LHCN-M2 (cell line): ENCODE results near the gene HSPA1L. TPM values are rescaled to one million over a fixed set of nuclear protein-coding genes. Genes with fewer than 3 reads are reported as not detected.

Experiments
- DNase-seq: peaks from one replicate; pipeline ENCODE4 v3.0.0-alpha.2; 2012; ENCODE audit warnings: low read depth
- total RNA-seq: library from RNA; depleted of rRNA; stranded (reverse); fragments of >200 nt; gene quantifications from 2 replicates; pipeline ENCODE4 v1.2.3, GENCODE V29; 2014

Gene HSPA1L
- total RNA-seq, 1 experiment from 2014 or later = 1.5 TPM

DNA sequence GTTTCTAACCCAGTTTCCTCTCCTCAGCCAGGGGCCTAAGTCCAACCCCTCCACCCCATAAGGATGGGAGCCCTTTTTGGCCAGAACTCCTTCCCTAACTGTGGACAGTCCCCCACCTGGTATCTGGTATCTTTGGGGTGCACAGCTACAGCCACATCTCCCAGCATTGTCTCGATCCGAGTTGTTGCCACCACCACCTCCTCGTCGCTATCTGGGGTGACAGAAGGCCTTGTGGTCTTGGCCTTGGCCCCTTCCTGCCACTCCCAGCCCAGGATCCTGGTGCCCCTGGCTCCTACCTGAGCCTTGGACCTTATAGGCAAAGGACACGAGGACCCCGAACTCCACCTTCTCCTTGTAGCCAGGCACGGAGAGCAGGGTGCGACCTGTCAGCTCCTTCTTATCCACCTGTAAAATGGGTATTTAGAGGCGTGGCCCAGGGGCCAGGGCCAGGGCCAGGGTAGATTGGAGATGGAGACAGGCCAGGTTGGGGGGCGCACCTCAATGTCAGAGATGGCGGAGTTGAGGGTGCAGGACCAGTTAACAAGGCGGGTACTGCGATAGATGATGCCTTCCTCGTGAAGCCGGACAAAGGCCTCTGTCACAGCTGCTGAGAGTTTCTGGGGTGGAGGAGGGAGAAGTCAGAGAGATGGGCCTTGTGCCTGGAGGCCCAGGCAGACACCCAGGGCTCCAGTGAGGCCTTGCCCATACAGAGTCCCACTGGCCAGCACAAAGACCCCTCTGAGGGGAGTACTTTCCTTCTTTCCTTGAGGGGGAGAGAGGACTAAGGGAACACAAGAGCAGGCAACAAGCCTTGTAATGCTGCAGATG, 30.8 kb downstream of the HSPA1L start:
- DNase-seq = no peak

- DNase-seq = no peak
Measured at GRCh38 chr6:31782126-31782855, 32.8 kb downstream of the HSPA1L start.

- no peak for DNase-seq
Measured at GRCh38 chr6:31781244-31782125, 33.6 kb downstream of the HSPA1L start.

DNA sequence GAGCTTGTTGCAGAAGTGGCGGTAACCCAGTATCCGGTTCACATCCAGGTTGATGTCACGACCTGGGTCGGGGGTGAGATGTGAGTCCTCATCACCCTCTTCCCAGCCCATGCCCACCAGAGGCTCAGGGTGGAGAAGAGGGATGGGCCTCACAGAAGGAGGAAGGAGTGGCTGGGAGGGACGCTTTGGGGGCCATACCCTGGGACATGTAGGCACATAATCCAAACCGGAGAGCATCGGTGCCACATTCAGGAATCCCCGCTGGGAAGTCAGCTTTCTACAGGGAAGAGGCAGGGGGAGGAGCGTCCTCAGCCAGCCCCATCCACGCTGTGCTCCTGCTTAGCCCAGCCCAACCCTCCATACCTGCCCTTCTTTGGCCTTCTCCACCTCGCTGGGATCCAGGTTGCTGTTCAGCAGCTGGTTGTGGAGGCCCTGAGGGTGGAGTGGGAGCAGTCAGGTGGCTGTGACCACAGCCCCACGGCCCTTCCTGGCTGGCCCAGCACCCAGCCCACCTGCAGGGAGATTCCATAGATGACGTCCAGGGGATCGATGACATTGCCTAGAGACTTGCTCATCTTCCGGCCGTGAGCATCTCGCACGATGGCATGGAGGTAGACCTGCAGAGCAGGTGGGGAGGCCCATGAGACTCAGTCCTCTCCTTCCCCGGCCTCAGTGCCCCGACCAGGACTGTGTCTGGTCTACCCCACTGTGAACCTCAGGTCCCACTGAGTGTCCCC, 34.4 kb downstream of the HSPA1L start:
- no peak for DNase-seq

- DNase-seq = no peak
Measured at GRCh38 chr6:31779908-31780307, 35.2 kb downstream of the HSPA1L start.

- DNase-seq = no peak
Measured at GRCh38 chr6:31778999-31779885, 35.8 kb downstream of the HSPA1L start.

DNA sequence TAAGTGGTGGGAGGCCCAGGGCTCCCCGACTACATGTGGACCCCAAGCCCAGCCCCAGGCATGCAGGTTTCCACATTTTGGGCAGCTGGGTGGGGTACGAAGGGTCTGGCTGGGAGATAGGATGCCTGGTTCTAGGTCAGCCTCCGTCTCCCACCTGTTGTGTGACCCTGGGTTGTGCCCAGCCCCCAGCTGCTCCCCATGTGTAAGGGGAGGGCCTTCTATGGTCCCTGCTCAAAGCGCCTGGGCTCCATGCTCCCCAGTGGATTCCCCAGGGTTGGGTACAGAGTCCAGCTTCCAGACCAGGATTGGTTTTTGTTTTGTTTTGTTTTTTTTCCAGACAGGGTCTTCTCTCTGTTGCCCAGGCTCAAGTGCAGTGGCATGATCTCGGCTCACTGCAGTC, 36.9 kb downstream of the HSPA1L start:
- DNase-seq = no peak

GRCh38 chr6:31777667-31778050, 37.4 kb downstream of the HSPA1L start:
- no peak for DNase-seq

DNA sequence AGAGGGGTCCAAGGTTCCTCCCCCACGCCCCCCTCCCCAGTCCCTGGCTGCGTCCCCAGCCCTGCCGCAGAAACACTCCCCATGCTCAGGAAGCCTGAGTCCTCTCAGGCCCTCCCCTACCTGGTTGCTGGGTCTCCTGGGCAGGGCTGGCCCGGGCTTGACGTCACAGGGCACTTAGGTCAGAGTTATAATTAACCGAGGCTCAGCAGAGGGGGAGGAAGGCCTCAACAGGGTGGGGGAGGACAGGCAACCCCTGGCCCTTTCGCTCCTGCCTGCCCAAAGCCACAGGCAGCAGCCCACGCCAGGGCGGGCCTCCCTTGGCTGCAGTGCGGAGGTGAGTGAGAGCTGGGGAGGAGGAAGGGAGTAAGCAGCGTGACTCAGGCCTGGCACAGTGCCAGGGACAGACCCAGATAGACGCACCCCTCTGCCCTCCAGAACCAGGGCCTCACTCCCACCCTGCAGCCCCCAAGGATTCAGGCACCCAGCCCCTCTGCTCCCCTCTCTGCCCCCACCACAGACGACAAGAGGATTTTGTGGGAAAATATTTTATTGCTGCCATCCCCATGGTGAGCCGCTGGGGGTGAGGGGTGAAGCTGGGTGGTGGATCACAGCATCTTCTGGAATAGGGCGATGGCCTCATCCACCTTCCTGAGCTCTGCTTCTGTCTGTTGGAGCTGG, 38.0 kb downstream of the HSPA1L start, which contains the start of gene VWA7:
Gene VWA7, minus strand, starts transcription at position 340 of the 678 bp plus-strand sequence. CDS start 549 bp downstream, outside the sequence.
- peak; percentile 65 for DNase-seq

DNA sequence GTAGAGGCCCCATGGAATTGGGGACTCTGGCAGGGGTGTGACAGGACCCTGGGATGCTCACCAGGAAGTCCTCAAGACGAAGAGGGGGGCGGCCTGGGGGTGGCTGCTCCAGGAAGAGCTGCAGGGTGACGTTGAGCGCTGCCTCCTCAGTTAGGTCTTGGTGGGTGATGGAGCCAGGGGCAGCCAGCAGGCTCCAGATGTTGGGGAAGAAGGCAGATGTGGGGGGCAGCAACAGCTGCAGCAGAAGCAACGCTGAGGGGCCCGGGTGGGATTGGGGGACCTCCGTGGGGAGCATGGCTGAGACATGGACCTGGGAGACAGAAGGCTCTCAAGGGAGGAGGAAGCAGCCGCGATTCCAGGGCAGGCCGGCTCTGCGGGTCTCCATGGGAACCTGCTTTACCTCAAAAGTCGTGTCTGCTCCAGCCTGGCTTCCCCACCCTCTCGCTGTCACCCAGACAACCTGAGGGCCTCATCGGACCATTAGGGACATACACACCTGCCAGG, 38.5 kb downstream of the HSPA1L start:
- DNase-seq = no peak

GRCh38 chr6:31775633-31776484, 39.2 kb downstream of the HSPA1L start:
- no peak for DNase-seq

GRCh38 chr6:31775184-31775583, 39.9 kb downstream of the HSPA1L start:
- no peak for DNase-seq

- DNase-seq = peak; percentile 34
Measured at GRCh38 chr6:31771992-31772358, 43.1 kb downstream of the HSPA1L start.

DNA sequence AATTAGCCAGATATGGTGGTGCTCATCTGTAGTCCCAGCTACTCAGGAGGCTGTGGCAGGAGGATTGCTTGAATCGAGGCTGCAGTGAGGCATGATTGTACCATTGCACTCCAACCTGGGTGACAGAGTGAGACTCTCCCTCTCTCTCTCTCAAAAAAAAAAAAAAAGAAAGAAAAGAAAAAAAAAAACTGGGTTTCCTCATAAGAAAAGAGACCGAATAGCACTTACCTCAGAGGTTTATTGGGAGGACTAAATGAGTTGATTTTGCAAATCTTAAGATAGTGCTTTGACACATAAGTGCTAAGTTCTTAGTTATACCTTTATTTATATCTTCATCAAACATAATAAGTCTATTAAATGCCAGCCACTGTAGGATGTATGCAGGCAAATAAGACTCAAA, 44.2 kb downstream of the HSPA1L start:
- no peak for DNase-seq

DNA sequence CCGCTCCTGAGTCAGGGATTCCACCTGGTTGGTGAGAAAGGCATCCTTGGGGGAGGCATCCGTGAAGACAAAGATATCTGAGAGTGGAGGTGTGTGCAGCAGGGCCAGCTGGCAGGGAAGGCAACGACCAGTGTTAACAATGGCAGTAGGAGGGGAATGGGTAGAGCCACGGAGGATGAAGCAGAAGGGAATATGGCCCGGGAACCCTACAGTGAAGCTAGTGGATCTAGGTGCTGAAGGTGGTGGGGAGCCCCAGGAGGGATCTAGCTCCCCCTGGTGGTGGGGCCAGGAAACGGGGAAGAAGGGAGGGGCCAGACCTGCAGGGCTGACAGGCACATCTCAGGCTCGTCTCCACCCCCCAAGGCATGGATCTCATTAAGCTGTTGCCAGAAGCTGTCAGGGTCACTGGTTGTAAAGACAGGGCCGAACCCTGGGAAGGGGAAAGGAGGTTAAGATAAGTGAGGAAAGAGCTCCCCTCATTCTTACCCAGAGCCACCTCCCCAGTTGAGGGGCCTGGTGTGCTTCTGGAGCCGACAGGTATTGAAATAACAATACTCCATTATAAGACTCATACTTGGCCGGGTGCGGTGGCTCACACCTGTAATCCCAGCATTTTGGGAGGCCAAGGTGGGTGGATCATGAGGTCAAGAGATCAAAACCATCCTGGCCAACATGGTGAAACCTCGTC, 45.3 kb downstream of the HSPA1L start:
- DNase-seq = peak; percentile 43

DNA sequence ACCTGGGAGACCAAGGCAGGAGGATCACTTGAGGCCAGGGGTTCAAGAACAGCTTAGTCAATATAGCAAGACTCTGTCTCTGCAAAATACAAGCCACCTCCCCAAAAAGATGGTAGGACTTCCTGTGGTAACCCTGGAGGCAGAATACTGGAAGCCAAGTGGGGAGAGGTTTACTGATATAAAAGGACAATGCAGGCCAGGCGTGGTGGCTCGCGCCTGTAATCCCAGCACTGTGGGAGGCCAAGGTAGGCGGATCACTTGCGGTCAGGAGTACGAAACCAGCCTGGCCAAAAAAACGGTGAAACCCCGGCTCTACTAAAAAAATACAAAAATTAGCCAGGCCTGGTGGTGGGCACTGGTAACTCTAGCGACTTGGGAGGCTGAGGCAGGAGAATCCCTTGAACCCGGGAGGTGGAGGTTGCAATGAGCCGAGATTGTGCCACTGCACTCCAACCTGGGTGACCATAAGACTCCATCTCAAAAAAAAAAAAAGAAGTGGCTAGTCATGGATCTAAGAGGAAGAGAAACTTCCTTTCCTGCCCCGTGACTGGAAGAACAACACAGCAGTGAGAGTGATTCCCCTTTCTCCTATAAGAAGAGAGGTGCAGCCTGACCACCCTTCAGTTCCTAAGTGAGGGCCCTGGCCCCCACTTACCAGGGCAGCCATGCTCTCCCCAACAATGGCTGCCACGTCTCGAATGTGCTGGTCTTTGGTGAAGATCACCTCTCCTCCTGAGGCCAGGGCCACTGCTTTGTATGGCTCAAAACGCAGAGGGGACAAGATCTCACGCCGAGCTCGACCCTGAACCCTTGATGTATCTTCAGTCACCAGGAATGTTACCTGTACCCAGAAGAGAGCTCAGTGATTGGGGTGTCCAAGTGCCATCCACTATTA, 46.5 kb downstream of the HSPA1L start:
- no peak for DNase-seq
